ENCODE data around the gene COL18A1.
A peak's percentile ranks its signal among the peaks of the same experiment; 100 is the strongest.

The COL18A1 gene

GRCh38 chr21:45481977-45482898 lies 77.3 kb downstream of the COL18A1 start:
- DNase-seq: no peak

DNA sequence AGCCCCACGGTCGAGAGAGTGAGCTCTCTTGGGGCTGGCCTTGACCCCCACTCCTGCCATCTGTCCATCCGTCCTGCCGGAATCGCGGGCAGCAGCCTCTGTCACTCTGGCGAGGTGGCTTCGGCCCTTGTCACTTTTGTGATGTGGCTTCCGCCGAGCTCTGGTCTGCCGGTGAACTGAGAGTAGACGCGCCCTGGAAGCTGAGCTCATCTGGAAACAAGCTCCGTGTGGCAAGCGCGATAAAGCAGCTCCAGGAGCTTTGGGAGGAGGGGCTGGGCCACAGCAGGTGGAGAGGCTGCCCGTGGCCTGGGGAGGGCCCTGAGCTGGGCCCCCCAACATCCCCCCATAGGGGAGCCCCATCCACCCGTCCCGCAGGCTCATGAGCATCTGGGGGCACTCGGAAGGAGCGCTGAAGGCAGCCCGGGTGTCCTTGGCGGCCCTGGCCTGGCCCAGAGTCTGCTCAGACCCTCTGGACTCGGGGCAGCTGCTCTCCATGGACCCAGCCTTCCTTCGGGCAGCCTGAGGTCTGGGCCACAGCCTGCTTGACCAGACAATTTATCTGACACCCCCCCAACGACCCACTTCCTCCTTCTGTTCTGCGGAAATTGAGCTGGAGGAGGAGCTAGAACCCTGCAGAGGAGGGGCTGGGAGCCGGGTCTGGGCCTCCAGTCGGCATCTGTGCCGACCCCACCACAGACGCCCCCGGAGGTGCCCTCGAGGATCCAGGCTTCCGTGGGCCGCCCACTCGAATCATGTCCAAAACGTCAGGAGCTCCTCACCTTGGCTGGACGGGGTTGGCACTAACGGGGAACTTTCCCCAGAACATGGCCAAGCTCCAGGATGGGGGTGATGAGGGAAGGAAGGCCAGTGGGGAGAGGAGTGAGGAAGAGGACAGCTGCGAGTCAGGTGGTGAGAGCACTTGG lies 78.2 kb downstream of the COL18A1 start:
- DNase-seq: peak; percentile 60

GRCh38 chr21:45484318-45484717 lies 79.4 kb downstream of the COL18A1 start:
- no peak for DNase-seq

GRCh38 chr21:45485686-45486442 lies 80.9 kb downstream of the COL18A1 start:
- DNase-seq: no peak

DNA sequence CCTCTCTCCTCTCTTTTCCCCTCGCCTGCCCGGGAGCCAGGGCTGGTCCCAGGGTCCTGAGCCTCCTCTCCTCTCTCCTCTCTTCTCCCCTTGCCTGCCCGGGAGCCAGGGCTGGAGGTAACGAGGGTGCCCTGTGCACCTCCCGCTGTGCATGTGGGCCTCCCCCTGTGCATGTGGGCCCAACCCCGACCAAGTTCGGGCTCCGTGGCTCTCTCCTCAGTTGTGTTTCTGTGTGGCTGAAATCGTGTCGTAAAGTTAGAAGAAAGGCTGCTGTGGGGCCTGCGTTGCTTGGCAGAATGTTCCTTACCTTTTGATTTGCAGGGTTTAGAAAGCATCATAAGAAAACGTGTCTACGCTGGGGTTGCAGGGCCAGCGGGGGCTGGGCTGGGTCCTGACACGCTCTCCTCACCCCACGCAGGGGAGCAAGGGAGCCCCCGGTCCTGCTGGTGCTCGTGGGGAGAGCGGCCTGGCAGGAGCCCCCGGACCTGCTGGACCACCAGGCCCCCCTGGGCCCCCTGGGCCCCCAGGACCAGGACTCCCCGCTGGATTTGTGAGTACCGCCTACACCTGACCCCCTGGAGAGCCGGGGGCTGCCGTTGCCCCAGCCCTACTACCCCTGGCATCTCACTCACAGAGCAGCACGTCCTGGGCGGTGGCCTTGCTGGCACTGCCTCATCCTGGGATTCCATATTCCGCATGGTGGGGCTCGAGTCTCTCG lies 81.6 kb downstream of the COL18A1 start:
- no peak for DNase-seq

DNA sequence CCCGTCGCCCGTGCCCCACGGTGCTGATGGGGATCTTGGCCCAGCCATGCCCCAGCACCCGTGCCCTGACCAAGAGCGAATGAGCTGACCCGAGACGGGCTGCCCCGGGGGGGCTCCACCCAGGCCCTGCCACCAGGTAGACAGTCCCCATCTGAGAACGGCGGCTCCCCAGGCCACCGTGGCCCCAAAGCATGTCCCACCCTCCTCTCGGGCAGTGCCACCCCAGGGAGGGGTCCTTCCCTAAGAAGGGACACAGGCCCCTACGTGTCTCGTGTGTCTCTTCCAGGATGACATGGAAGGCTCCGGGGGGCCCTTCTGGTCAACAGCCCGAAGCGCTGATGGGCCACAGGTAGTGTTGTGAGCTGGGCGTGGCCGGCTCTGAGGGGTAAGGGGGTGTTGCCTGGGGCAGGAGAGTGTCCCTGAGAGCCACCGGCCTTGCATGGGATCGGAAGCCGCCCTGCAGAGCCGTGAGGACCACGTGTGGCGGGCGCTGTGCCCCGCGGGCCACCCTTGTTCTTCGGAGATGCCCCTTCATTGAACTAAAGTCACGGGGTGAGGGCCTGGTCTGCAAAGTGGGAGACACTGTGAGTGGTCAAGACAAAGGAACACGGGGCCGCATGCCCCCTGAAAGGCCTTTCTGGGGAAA lies 82.3 kb downstream of the COL18A1 start:
- no peak for DNase-seq

DNA sequence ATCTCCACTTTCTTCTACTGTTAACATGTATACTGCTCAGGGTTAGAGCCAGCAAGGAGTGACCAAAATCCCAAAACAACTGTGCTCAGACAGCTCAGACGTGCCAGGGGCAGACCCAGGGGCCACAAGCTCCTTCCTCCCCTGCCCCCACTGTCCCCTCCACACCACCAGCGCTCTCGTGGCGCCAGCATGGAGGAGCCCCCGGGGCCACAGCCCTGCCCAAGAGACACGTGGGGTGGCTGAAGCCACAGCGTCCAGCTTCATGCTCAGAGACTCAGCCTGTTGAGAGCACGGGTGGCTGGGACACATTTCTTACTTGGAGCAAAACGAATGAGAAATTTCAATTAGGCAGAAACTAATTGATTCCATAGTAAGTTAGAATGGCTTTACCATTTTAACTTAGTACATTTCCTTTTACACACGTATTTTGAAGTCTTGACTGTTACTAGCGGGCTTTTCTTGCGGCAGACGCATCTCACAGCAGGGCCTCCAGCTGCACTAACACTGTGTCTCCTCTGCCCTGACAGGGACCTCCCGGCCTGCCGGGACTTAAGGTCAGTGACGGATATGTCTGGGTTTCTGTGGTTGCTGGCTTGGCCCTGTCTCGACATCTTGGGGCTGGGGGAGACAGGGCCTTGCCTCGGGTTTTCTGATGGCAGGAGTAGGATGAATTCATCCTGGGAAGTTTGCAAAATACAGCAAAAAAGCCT lies 83.1 kb downstream of the COL18A1 start:
- no peak for DNase-seq

DNA sequence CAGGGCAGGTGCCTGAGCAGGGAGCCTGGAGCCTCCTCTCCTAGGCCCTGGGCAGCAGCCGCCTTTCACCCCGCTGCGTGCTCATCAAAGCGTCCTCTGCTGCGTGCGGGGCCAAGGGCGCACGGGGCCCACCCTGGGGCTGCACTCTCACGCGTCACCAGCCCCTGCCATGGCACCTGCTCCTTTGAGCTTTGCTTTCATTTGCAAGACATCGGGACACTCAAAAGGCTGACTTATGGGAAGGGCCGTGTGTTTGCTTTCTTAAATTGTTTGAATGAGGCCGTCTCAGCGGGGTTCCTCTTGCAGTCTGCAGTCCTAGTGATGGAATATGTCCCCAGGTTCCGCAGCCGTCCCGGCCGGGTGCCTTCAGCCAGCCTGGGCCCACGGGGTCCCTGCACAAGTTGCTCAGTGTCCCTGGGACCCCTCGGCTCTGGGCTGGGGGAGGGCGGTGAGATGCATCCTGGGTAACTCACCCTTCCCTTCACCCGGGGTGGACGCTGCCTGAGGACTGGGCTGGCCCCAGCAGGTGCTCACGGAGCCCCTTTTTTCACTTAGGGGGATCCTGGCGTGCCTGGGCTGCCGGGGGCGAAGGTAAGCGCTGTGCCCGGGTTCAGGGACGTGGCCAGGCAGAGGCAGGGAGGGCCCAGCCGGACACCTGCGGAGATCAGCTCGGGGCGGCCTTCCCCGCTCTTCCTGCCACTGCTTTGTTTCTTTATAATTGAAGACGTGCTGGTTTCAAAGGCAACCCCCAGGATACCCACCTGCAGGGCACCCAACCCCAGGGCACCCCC lies 84.2 kb downstream of the COL18A1 start:
- no peak for DNase-seq

- DNase-seq: no peak
These were observed 84.7 kb downstream of the COL18A1 start for GRCh38 chr21:45489722-45489982.

GRCh38 chr21:45490049-45490731 lies 85.2 kb downstream of the COL18A1 start:
- no peak for DNase-seq

DNA sequence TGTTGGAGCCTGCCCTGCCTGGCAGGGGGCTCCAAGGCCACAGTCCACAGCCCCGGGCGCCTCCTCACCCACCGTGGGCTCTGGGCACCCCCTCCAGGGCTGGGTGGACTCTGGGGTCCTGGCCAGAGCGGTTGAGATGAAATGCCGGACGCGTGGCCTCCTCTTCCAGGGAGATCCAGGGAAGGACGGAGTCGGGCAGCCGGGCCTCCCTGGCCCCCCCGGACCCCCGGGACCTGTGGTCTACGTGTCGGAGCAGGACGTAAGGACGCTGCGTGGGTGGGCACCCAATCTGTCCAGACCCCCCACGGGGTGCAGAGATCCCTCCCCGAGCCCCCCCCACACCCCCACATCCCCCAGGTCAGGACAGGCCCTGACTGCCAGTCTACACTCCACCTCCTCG lies 86.1 kb downstream of the COL18A1 start:
- no peak for DNase-seq

DNA sequence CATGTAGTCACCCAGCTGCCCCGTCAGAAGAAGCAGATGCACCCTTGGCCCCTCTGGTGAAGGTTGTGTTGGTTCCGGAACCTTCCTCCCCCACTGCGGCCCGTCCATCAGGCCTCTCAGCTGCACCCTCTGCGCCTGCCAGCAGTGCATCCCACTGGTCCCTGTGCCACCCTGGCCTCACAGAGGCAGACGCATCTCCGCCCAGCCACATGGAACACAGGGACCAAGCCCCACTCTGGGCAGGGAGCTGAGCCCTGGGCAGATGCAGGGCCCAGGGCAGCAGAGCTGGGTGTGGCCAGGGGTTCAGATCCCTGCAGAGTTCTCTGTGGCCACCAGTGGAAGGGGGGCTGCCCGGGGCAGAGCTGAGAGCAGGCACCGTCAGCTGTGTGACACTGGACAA lies 86.7 kb downstream of the COL18A1 start:
- DNase-seq: no peak

DNA sequence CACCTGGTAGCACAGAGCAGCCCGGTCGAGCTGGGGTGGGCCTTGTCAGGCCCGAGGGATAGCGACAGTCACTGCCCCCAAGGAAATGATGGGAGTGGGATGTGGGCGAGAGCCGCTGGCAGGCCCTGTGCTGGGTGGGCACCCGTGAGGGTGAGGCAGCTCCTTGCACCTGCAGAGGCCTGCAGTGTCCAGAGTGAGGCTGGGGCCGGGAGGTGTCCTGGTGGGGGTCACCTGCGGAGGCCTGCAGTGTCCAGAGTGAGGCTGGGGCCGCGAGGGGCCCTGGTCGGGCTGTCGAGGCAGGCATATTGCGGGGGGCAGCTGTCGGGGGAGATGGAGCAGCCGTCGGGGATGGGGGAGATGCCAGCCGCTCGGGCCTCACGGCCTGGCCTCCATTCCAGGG lies 87.8 kb downstream of the COL18A1 start:
- DNase-seq: no peak

DNA sequence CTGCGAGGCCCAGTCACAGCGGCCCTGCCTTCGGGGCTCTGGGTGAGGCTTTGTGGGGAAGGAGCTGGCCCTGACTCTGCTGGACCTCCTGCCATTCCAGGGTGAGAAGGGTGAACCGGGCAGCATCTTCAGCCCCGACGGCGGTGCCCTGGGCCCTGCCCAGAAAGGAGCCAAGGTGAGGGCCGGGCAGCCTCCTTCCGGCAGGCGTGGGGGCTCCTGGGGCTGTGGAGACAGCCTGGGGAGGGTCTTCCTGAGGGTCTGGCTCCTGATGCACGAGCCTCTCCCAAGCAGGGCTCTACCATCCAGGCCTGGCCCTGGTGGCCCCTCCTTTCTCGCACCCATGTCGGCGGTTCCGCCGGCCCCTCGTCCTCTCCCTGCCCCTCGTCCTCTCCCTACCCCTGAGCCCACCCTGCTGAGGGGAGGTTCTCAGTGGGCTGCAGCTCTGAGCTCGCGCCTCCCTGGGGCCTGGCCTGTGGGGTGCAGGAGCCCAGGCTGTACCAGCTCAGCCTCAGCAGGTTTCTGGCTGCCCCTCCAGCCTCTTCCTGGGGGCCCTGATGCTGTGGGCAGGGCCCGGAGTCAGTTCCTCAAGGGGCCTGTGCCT lies 88.5 kb downstream of the COL18A1 start:
- DNase-seq: no peak

DNA sequence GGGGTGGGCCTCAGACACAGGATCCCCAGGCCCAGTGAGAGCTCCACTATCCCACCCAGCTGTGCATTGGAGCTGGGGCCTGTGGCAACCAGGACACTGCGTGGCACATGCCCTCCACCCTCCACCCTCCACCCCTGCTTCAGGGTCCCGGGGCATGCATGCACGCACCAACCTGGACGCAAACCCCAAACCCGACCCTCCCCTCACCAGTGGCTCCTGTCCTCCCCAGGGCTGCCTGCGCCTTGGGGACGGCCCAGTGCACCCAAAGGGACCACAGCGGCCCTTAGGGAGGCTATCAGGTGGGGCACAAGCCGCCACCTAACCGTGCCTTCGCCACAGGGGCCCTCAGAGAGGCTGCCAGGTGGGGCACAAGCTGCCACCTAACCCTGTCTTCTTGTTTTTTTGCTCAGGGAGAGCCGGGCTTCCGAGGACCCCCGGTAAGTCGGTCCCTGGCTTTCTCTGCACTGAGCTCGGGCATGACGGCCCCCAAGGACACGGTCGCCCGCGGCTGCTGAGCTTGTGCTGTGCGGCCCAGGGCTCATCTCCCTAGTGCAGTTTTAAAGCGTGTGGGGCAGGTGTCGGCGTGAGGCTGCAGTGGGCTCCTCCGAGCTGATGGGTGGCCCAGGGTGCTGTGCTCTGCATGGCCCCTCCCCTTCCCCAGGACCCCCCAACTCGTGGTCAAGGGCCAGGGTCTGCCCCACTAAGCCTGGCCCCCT lies 89.3 kb downstream of the COL18A1 start:
- DNase-seq: no peak

- DNase-seq: no peak
These were observed 90.1 kb downstream of the COL18A1 start for GRCh38 chr21:45494851-45495680.

- no peak for DNase-seq
These were observed 91.4 kb downstream of the COL18A1 start for GRCh38 chr21:45496151-45496967.
